VCaP (cell line): Measurements from ENCODE around the gene MUC4.
"Not testable (repeated sequence)": the region's sequence is repeated elsewhere in the genome, so short reads cannot be mapped to it uniquely, and the experiment has no call there.

ENCODE experiments used
- H3K27ac ChIP-seq: fragments of 450-650 bp; 2 replicates; pipeline ENCODE4 v1.5.1; 2017
- TF ChIP-seq, protein P1 (sequence below): fragments of 450-650 bp; conservative IDR thresholded peaks from 2 replicates; pipeline ENCODE4 v1.5.1; 2017; ENCODE audit warnings: mild to moderate bottlenecking, moderate library complexity

The MUC4 gene

DNA sequence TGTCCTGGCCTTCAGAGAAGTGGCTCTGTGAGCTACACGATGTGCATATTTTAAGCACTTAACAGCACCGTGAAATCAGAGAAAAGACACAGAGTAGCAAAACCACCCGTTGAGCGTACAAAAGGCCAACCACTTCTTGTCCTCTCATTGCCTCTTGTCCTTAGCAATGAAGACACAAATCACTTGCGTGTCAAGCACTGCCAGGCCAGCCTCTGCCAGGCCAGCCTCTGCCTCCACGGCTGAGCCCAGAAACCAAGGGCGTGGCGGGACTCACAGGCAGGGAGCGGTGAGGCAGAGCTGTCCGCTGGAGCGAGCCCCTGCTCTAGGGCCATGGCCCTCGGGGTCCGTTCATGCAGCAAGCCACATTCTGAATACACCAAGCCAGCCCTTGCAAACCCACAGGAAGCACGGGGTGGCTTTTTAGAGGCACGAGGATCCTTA lies 4.0 kb downstream of the MUC4 start:
- no peak overlapping the region for H3K27ac ChIP-seq
- TF ChIP-seq, protein P1, sequence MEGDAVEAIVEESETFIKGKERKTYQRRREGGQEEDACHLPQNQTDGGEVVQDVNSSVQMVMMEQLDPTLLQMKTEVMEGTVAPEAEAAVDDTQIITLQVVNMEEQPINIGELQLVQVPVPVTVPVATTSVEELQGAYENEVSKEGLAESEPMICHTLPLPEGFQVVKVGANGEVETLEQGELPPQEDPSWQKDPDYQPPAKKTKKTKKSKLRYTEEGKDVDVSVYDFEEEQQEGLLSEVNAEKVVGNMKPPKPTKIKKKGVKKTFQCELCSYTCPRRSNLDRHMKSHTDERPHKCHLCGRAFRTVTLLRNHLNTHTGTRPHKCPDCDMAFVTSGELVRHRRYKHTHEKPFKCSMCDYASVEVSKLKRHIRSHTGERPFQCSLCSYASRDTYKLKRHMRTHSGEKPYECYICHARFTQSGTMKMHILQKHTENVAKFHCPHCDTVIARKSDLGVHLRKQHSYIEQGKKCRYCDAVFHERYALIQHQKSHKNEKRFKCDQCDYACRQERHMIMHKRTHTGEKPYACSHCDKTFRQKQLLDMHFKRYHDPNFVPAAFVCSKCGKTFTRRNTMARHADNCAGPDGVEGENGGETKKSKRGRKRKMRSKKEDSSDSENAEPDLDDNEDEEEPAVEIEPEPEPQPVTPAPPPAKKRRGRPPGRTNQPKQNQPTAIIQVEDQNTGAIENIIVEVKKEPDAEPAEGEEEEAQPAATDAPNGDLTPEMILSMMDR: no peak

DNA sequence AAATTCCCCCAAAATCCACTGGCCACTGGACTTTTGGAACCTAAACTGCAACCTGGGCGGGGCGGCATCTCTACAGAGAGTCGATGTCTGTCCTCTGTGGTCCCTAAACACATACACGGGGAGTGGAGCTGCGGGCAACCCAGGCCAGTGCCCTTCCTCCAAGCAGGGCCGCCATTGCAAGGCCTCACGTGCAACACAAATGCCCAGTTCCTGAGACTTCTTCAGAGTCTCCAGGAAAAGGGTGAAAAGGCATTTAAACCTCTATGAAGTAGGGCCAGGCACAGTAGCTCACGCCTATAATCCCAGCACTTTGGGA lies 4.9 kb downstream of the MUC4 start:
- no peak overlapping the region for H3K27ac ChIP-seq
- TF ChIP-seq, protein P1: no peak

DNA sequence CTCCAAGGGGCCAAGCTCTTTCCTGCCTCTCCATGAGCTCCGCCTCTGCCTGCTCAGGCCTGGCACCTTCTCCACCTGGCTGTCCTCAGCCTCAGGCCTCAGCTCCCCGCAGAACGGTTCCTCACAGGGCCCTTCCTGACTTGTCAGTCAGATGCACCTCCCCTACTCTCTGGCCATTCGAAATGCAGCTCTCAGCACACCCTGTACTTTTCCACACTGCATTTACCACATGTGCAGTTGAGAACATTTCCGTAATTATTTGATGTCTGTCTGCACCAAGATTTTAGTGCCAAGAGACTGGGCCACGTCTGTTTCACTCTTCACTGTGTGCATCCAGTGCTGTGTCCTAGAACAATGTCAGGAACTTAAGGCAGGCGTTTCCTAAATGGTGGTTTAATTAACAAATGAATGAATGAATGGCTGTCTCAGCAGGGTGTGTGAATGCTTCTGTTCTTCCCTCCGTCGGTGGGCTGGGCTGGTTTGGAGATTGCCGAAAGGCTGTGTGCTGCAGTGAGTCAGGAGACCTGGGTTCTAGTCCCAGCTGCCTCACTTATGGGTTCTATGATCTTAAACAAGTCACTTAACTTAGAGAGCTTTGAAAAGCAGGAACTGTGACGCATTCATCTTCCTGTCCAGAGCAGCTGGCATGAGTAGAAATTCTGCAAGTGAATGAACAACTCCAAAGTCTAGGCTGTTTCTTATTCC lies 5.4 kb downstream of the MUC4 start:
- H3K27ac ChIP-seq: no peak overlapping the region
- TF ChIP-seq, protein P1: no peak

DNA sequence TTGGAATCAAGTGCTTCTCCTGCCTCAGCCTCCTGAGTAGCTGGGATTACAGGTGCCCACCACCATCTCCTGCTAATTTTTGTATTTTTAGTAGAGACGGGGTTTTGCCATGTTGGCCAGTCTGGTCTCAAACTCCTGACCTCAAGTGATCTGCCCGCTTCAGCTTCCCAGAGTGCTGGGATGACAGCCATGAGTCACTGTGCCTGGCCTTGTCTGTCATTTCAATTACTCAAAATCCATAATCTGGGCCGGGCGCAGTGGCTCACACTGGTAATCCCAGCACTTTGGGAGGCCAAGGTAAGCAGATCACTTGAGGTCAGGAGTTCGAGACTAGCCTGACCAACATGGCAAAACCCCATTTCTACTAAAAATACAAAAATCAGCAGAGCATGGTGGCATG lies 6.1 kb downstream of the MUC4 start:
- not testable (repeated sequence) for H3K27ac ChIP-seq

DNA sequence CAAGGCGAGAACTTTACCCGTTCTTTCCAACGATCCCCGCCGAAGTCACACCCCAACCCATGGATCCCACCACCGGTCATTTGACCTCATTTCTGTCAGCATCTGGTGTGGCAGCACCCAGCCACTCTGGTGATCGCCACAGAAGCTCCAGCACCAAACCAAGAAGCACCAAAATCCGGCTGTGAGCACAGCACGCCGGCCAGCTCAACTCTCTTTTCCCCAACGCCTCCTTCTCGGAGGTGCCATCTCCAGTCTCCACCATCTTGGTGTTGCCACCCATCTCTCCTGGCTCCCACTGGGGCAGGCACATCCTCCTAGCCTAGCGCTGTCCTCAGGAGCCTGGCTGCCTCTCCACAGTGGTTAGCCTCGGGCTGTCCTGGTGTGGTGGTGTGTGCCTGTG lies 6.5 kb downstream of the MUC4 start:
- TF ChIP-seq, protein P1: no peak
- no peak overlapping the region for H3K27ac ChIP-seq

DNA sequence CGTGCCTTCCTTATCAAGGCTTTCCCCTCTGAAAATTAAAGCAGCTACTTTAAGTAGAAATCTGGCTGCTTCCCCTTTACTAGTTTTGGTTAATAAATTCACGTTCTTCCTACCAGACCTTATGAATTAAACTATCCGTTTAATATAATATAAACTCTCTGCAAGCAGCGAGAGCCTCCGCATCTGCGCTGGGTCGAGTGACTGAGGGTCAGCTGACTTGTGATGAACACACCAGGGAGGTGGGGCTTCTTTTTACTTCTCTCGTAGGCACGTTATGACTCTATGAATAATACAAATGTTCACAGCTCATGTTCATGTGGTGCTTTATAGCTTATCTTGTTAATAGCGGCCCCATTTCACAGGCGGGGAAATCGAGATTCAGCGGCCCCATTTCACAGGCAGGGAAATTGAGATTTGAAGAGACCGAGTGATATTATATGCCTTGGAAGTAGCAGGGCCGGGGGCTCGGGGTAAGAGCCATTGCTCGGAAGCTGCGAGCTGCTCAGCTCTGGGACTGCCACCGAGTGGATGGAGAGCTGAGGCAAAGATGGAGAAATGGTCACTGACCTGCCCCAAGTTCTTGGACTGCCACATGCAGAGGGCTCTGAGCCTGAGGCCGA lies 8.3 kb downstream of the MUC4 start:
- no peak overlapping the region for H3K27ac ChIP-seq
- TF ChIP-seq, protein P1: no peak

DNA sequence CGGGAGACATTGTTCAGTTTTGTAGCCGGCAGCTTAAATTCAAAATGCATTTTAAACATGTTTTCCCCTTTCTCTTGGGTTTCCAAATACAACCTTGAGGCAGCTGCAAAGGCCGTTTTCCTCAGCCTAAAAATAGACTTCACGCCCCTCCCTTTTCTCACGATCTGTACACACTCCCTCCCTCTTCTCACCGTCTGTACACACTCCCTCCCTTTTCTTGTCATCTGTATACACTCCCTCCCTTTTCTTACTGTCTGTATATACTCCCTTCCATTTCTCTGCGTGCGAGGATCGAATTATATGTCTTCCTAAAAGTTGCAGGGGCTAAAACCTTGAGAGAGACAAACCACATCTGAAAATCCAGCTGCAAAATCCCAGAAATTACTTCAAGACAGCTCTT lies 8.9 kb downstream of the MUC4 start:
- TF ChIP-seq, protein P1: no peak
- no peak overlapping the region for H3K27ac ChIP-seq

DNA sequence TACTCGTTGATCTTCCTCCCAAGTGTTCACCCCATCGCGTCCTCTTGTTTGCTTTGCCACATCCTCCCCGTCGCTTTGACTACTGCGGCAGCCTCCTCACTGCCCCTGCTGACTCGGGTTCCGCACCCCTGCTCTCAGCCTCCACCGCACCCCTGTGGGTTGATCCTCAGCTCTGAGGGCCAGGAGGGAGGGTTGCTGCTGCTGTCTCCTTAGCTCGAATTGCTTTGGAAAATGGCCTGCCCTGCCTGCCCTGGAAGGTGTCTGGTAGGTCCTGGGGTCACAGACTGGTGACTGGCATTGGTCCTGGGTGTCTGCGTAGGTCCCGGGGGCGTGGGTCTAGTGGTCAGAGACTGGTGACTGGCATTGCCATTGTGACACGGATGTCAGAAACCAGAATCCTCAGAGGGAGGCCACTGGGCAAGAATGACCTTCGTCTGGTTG lies 9.4 kb downstream of the MUC4 start:
- no peak overlapping the region for H3K27ac ChIP-seq
- TF ChIP-seq, protein P1: no peak
